ENCODE data around the gene NUDT3. TPM values are rescaled to one million over a fixed set of nuclear protein-coding genes. Genes with fewer than 3 reads are reported as not detected.
A peak's percentile ranks its signal among the peaks of the same experiment; 100 is the strongest.
"Not testable (repeated sequence)": the region's sequence is repeated elsewhere in the genome, so short reads cannot be mapped to it uniquely, and the experiment has no call there.

Gene NUDT3
- total and polyA plus RNA-seq, 8 donors, result 8.7 to 34.0 (median 13.1) TPM

DNA sequence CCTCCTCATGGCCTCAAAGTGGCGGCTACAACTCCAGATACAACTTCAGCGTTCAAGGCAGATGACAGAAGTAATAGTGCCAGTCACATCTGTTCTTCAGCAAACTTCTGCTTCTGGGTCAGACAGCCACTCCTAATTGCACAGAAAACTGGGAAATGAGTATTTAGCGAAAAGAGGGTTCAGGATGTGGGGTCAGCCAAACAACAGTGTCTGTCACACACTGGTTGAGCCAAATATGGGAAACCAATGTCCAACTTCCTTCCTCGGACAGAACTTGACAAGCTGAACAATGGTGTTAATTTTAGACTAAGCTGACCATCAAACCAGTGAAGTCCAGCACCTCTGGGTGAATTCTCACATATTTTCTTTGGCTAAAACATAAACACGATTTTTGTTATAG is 22.1 kb downstream of the NUDT3 start:
- no peaks in the 10 kb centered on the region for H3K36me3 ChIP-seq
- H3K9me3 ChIP-seq, result no peaks in the 10 kb centered on the region
- peak in 1 of 2 donors; percentile 45 for DNase-seq
- intact Hi-C loops (cut with DNase I; ENCODE audit: low total_unique reads), result no loop called here
- H3K27me3 ChIP-seq, result no peaks in the 10 kb centered on the region
- peaks cover 0 to 28% (median 12%) of the 10 kb centered on the region in 4 donors for H3K4me1 ChIP-seq
- no peak for TF ChIP-seq POLR2AphosphoS5 (IDR thresholded peaks at IDR 0.05)
- no peak for TF ChIP-seq EP300 (IDR thresholded peaks at IDR 0.05)
- no peak for TF ChIP-seq POLR2A (IDR thresholded peaks at IDR 0.05)
- TF ChIP-seq, protein P1, sequence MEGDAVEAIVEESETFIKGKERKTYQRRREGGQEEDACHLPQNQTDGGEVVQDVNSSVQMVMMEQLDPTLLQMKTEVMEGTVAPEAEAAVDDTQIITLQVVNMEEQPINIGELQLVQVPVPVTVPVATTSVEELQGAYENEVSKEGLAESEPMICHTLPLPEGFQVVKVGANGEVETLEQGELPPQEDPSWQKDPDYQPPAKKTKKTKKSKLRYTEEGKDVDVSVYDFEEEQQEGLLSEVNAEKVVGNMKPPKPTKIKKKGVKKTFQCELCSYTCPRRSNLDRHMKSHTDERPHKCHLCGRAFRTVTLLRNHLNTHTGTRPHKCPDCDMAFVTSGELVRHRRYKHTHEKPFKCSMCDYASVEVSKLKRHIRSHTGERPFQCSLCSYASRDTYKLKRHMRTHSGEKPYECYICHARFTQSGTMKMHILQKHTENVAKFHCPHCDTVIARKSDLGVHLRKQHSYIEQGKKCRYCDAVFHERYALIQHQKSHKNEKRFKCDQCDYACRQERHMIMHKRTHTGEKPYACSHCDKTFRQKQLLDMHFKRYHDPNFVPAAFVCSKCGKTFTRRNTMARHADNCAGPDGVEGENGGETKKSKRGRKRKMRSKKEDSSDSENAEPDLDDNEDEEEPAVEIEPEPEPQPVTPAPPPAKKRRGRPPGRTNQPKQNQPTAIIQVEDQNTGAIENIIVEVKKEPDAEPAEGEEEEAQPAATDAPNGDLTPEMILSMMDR (IDR thresholded peaks at IDR 0.05), result no peak
- 73 to 89% (median 85%) methylated on average over 5 of the region's 5 CpGs for WGBS, 5 donors
- peak overlapping the region in 1 of 5 donors; percentile 30 for H3K27ac ChIP-seq
- H3K4me3 ChIP-seq, result no peak overlapping the region

DNA sequence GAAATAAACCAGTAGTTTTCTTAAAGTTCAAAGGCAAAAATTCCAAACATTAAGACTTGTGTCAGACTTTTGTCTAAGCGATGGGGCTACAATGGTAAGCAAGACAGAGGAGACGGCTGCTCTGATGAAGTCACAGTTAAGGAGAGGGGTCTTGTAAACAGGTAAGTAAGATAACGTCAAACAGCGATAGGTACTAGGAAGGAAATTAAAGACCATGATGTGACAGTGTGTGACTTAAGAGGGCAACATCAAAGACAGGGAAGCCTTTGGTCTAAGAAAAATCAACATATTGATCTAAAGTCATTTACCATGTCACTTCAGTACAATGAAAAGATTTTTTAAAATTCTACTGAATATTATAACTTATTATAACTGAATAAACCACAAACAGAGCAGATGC is 23.1 kb downstream of the NUDT3 start:
- no peak overlapping the region for H3K4me3 ChIP-seq
- 85 to 93% (median 91%) methylated on average over 4 of the region's 4 CpGs for WGBS, 5 donors
- no peaks in the 10 kb centered on the region for H3K36me3 ChIP-seq
- H3K4me1 ChIP-seq, result peaks cover 0 to 18% (median 9%) of the 10 kb centered on the region in 4 donors
- no peaks in the 10 kb centered on the region for H3K27me3 ChIP-seq
- H3K27ac ChIP-seq, result no peak overlapping the region
- H3K9me3 ChIP-seq, result no peaks in the 10 kb centered on the region
- intact Hi-C loops (cut with DNase I; ENCODE audit: low total_unique reads), result no loop called here
- DNase-seq, result no peak
- no peak for TF ChIP-seq POLR2A (IDR thresholded peaks at IDR 0.05)
- no peak for TF ChIP-seq EP300 (IDR thresholded peaks at IDR 0.05)
- TF ChIP-seq POLR2AphosphoS5 (IDR thresholded peaks at IDR 0.05), result no peak
- TF ChIP-seq, protein P1 (IDR thresholded peaks at IDR 0.05), result no peak

DNA sequence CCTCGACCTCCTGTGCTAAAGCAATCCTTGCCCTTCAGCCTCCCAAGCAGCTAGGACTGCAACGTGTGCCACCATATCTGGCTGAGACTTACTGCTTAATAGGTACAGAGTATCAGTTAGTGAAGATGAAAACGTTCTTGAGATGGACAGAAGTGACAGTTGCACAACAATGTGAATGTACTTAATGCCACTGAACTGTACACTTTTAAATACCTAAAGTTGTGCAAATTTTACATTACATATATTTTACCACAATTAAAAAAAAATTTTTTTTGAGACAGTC is 25.9 kb downstream of the NUDT3 start:
- peaks cover 9 to 30% (median 21%) of the 10 kb centered on the region in 4 donors for H3K4me1 ChIP-seq
- no peak overlapping the region for H3K4me3 ChIP-seq
- no peaks in the 10 kb centered on the region for H3K9me3 ChIP-seq
- intact Hi-C loops (cut with DNase I; ENCODE audit: low total_unique reads), result no loop called here
- no peak for DNase-seq
- TF ChIP-seq POLR2AphosphoS5 (IDR thresholded peaks at IDR 0.05) (no peak), EP300 (IDR thresholded peaks at IDR 0.05) (no peak)
- H3K36me3 ChIP-seq, result no peaks in the 10 kb centered on the region
- H3K27ac ChIP-seq, result no peak overlapping the region
- WGBS, 5 donors, result 67 to 90% (median 80%) methylated on average over 3 of the region's 3 CpGs
- H3K27me3 ChIP-seq, result no peaks in the 10 kb centered on the region

DNA sequence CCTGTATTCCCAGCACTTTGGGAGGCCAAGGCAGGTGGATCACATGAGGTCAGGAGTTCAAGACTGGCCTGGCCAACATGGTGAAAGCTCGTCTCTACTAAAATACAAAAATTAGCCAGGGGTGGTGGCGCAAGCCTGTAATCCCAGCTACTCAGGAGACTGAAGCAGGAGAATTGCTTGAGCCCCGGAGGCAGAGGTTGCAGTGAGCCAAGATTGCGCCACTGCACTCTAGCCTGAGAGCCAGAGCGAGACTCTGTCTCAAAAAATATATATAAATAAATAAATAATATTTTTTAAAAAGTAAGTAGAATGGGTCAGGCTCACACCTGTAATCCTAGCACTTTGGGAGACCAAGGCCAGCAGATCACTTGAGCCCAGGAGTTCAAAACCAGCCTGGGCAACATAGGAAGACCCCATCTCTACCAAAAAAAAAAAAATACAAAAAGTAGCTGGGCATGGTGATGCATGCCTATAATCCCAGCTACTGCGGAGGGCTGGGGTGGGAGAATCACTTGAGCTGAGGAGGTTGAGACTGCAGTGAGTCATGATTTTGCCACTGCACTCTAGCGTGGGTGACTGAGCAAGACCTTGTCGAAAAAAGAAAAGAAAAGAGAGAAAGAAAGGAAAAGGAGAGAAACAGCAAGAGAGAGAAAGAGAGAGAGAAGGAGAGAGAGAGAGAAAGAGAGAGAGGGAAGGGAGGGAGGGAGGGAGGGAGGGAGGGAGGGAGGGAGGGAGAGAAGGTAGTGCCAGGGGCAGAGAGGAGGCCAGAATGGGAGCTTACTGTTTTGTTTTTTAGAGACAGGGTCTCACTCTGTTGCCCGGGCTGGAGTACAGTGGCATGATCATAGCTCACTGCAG is 26.5 kb downstream of the NUDT3 start:
- 87 to 96% (median 93%) methylated on average over 9 of the region's 9 CpGs for WGBS, 5 donors
- H3K9me3 ChIP-seq; H3K4me3 ChIP-seq; H3K27me3 ChIP-seq; H3K27ac ChIP-seq; H3K36me3 ChIP-seq; DNase-seq; intact Hi-C loops (cut with DNase I; ENCODE audit: low total_unique reads): not testable (repeated sequence)
- H3K4me1 ChIP-seq, result peaks cover 9 to 29% (median 20%) of the 10 kb centered on the region in 4 donors

DNA sequence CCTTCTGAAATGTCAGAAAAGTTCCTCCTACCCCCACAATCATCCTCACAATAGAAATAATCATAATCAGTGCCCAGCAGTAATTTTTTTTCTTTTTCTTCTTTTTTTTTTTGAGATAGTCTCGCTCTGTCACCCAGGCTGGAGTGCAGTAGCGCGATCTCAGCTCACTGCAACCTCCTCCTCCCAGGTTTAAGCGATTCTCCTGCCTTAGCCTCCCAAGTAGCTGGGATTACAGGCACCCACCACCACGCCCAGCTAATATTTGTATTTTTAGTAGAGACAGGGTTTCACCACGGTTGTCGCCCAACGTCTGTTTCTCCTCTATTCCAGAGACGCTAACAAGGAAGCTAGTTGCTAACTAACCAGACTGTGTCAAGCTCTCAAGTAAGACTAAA is 28.8 kb downstream of the NUDT3 start:
- 77 to 90% (median 82%) methylated on average over 9 of the region's 9 CpGs for WGBS, 5 donors
- DNase-seq; H3K9me3 ChIP-seq; intact Hi-C loops (cut with DNase I; ENCODE audit: low total_unique reads); H3K27ac ChIP-seq; H3K4me3 ChIP-seq; H3K36me3 ChIP-seq; H3K27me3 ChIP-seq: not testable (repeated sequence)
- peaks cover 9 to 41% (median 28%) of the 10 kb centered on the region in 4 donors for H3K4me1 ChIP-seq
